K562 (cell line): ENCODE results near the gene SND1. TPM values are rescaled to one million over a fixed set of nuclear protein-coding genes. Genes with fewer than 3 reads are reported as not detected.

ENCODE experiments used
- ASH1L ChIP-seq: fragments of 450-650 bp; IDR thresholded peaks from 2 replicates; pipeline ENCODE4 v1.6.1; 2018; ENCODE audit warnings: borderline replicate concordance, mild to moderate bottlenecking, low read depth; ENCODE audit not compliant: partially characterized antibody
- CC2D1A ChIP-seq: fragments of 450-650 bp; IDR thresholded peaks from 2 replicates; pipeline ENCODE4 v1.6.1; 2017; ENCODE audit warnings: mild to moderate bottlenecking
- DEAF1 ChIP-seq: fragments of 450-650 bp; formaldehyde crosslinking; IDR thresholded peaks from 2 replicates; pipeline ENCODE4 v1.4.0; 2020; ENCODE audit warnings: mild to moderate bottlenecking, moderate library complexity
- EGR1 ChIP-seq: fragments of 450-650 bp; conservative IDR thresholded peaks from 2 replicates; pipeline ENCODE4 v1.6.1; 2017; ENCODE audit warnings: mild to moderate bottlenecking
- ETV1 ChIP-seq: fragments of 450-650 bp; conservative IDR thresholded peaks from 2 replicates; pipeline ENCODE4 v1.6.1; 2016; ENCODE audit warnings: missing genetic modification characterization, control low read depth, low read depth, missing compliant biosample characterization
- MAZ ChIP-seq, 2 experiments: fragments of 450-650 bp in 1 of 2; sonication (generic) in 1 of 2; formaldehyde crosslinking; IDR thresholded peaks in 1 of 2; conservative IDR thresholded peaks in 1 of 2; 2 replicates each; pipeline versions ENCODE4 v1.4.0 to v1.5.0; 2020; ENCODE audit warnings: mild to moderate bottlenecking in 1 of 2, missing genetic modification reagents in 1 of 2
- RAD21 ChIP-seq, 2 experiments: fragments of 250-450 bp in 1 of 2; fragments of 450-650 bp in 1 of 2; sonication (Bioruptor Pico) in 1 of 2; formaldehyde crosslinking in 1 of 2; IDR thresholded peaks in 1 of 2; conservative IDR thresholded peaks in 1 of 2; 2 replicates each; pipeline versions ENCODE4 v1.4.0 to v1.8.0; 2020 to 2022; ENCODE audit warnings: mild to moderate bottlenecking in 2 of 2, moderate library complexity in 1 of 2
- SIRT6 ChIP-seq: IDR thresholded peaks from one replicate; pipeline ENCODE4 v1.6.1; 2012; ENCODE audit warnings: low read depth, mild to moderate bottlenecking, control low read depth, inconsistent platforms, low read length, moderate library complexity
- SREBF2 ChIP-seq: sonication (generic); formaldehyde crosslinking; IDR thresholded peaks from 2 replicates; pipeline ENCODE4 v1.4.0; 2020; ENCODE audit warnings: mild to moderate bottlenecking, missing genetic modification reagents
- THRB ChIP-seq: fragments of 450-650 bp; formaldehyde crosslinking; conservative IDR thresholded peaks from 2 replicates; pipeline ENCODE4 v1.4.0; 2022; ENCODE audit warnings: mild to moderate bottlenecking, missing genetic modification characterization
- WHSC1 ChIP-seq: IDR thresholded peaks from one replicate; pipeline ENCODE4 v1.6.1; 2012; ENCODE audit warnings: low read length, control low read depth, inconsistent platforms
- ZEB2 ChIP-seq: fragments of 450-650 bp; IDR thresholded peaks from 2 replicates; pipeline ENCODE4 v1.6.1; 2016
- ZNF282 ChIP-seq: sonication (generic); formaldehyde crosslinking; IDR thresholded peaks from 2 replicates; pipeline ENCODE4 v1.8.1; 2023; ENCODE audit warnings: missing genetic modification reagents
- polyA plus RNA-seq, 8 experiments: library from polyadenylated mRNA; depleted of rRNA in 4 of 8; stranded (reverse) in 5 of 8; unstranded in 3 of 8; fragments of >200 nt; fragmentation: Nextera tagmentation in 2 of 8; fragmentation: Illumina TruSeq in 1 of 8; extraction: Ambion mirVana in 2 of 8; extraction: Trizol in 1 of 8; gene quantifications; 2 replicates each; pipeline versions ENCODE4 v1.2.1 to v1.2.3, GENCODE V29; 2011 to 2014; ENCODE audit warnings: inconsistent platforms in 1 of 8, missing spikeins in 1 of 8
- total RNA-seq, 7 experiments: library from RNA; depleted of rRNA in 6 of 7; stranded (reverse); fragments of >200 nt in 6 of 7; fragmentation: Illumina TruSeq in 2 of 7; extraction: Trizol in 2 of 7; gene quantifications; 2 replicates each; pipeline versions ENCODE4 v1.2.1 to v1.2.3, GENCODE V29; 2011 to 2021; ENCODE audit warnings: low replicate concordance in 1 of 7
- TF ChIP-seq, protein P1 (sequence below), 2 experiments: fragments of 450-650 bp; formaldehyde crosslinking in 1 of 2; IDR thresholded peaks; 2 replicates each; pipeline versions ENCODE4 v1.4.0 to v1.6.1; 2014 to 2020; ENCODE audit warnings: mild to moderate bottlenecking in 2 of 2, borderline replicate concordance in 1 of 2, low read depth in 1 of 2
- TF ChIP-seq, protein P2 (sequence below): sonication (generic); formaldehyde crosslinking; IDR thresholded peaks from 2 replicates; pipeline ENCODE4 v1.8.0; 2022; ENCODE audit warnings: mild to moderate bottlenecking, missing genetic modification reagents, borderline replicate concordance

The SND1 gene
- total and polyA plus RNA-seq, 9 of the 15 experiments (the other 6 are each of a cell fraction or from before 2014, with no cell fraction given): 46.5 to 307 (median 191) TPM

DNA sequence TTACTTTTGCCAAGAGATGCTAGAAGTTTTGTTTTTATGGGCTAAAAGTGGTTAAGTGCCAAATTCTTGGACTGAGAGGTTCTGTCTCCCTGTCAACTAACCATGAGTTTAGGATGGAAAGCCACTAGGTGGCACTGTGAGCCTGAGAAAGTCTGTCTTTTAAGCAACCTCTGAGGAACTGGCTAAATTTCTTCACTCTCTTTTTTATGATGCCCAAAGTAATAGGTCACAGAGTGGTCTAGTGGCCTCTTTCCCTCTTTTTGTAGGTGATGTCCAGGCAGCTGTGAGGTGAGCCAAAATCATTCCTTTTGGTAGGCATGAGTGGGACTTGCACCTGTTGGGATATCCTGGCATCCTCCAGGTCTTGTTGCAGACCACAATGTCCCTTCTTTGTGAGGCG lies 56.8 kb downstream of the SND1 start (continued):
- TF ChIP-seq MAZ (CRISPR knock-in tag; conservative IDR thresholded peaks at IDR 0.05 in 1 of 2, IDR thresholded peaks at IDR 0.05 in 1 of 2) (0 out of 4 replicates have a peak, but pooled peaks of 1 of the 2 experiments have one; percentile 19), DEAF1 (CRISPR knock-in tag) (peak; percentile 62; the same call in 1 of the 2 replicates), ASH1L (no peak), SREBF2 (CRISPR knock-in tag) (no peak), SIRT6 (no peak), RAD21 (CRISPR knock-in tag; conservative IDR thresholded peaks at IDR 0.05 in 1 of 2, IDR thresholded peaks at IDR 0.05 in 1 of 2) (peak; percentile 76 to 82), CC2D1A (peak; percentile 24; the same call in 1 of the 2 replicates), ETV1 (tag) (no peak), THRB (CRISPR knock-in tag) (no peak), WHSC1 (no peak), EGR1 (no peak), ZEB2 (no peak), ZNF282 (CRISPR knock-in tag) (no peak)
- TF ChIP-seq, protein P1, sequence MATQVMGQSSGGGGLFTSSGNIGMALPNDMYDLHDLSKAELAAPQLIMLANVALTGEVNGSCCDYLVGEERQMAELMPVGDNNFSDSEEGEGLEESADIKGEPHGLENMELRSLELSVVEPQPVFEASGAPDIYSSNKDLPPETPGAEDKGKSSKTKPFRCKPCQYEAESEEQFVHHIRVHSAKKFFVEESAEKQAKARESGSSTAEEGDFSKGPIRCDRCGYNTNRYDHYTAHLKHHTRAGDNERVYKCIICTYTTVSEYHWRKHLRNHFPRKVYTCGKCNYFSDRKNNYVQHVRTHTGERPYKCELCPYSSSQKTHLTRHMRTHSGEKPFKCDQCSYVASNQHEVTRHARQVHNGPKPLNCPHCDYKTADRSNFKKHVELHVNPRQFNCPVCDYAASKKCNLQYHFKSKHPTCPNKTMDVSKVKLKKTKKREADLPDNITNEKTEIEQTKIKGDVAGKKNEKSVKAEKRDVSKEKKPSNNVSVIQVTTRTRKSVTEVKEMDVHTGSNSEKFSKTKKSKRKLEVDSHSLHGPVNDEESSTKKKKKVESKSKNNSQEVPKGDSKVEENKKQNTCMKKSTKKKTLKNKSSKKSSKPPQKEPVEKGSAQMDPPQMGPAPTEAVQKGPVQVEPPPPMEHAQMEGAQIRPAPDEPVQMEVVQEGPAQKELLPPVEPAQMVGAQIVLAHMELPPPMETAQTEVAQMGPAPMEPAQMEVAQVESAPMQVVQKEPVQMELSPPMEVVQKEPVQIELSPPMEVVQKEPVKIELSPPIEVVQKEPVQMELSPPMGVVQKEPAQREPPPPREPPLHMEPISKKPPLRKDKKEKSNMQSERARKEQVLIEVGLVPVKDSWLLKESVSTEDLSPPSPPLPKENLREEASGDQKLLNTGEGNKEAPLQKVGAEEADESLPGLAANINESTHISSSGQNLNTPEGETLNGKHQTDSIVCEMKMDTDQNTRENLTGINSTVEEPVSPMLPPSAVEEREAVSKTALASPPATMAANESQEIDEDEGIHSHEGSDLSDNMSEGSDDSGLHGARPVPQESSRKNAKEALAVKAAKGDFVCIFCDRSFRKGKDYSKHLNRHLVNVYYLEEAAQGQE (IDR thresholded peaks at IDR 0.05; ENCODE audit: borderline replicate concordance): peak; percentile 39; the same call in 1 of the 2 replicates
- TF ChIP-seq, protein P1 (CRISPR knock-in tag; IDR thresholded peaks at IDR 0.05; ENCODE audit: low read depth): no peak
- TF ChIP-seq, protein P2, sequence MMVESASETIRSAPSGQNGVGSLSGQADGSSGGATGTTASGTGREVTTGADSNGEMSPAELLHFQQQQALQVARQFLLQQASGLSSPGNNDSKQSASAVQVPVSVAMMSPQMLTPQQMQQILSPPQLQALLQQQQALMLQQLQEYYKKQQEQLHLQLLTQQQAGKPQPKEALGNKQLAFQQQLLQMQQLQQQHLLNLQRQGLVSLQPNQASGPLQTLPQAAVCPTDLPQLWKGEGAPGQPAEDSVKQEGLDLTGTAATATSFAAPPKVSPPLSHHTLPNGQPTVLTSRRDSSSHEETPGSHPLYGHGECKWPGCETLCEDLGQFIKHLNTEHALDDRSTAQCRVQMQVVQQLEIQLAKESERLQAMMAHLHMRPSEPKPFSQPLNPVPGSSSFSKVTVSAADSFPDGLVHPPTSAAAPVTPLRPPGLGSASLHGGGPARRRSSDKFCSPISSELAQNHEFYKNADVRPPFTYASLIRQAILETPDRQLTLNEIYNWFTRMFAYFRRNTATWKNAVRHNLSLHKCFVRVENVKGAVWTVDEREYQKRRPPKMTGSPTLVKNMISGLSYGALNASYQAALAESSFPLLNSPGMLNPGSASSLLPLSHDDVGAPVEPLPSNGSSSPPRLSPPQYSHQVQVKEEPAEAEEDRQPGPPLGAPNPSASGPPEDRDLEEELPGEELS (CRISPR knock-in tag): no peak
- TF ChIP-seq, all 486 proteins: peak for 13
